HS-27A (cell line): ENCODE data around the gene SIAE.

Source experiments
- DNase-seq: peaks from one replicate; pipeline ENCODE4 v3.0.0-alpha.2; 2012; ENCODE audit warnings: low read depth, missing footprints

Gene SIAE

DNA sequence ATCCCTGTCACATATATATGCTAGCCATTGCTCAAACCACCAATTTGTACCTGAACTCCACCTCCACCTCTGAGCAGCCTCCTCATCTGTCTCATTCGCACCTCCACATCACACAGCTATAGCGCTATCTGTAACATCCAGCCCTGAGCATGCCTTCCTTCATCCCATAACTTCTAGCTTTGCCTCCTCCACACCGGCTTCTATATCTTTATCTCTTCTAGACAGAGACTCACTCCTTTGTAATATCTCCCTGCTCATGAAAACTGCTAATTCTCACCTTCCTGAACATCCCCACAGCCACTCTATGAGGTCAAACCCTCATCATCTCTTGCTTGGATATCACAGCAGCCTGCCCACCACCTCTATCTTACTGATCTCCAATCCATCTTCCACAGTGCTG lies 5.9 kb downstream of the SIAE start:
- DNase-seq = no peak

DNA sequence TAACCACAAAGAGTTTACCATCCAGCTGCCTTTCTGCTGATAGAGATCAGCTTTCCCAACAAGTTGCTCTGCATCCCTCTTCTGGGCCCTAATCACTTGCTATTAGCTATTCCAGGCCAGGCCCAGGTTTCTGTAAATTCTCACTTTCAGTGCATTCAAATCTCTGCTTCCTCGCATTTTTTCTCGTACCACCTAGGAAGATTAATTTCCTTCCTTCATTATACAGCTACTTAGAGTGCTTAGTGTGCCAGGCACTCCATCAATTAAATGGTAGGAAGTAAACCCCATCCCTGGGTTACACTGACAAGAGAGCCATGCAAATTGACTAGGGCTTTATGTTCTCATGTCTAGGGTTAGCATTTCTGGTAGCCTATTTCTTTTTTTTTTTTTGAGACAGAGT lies 9.7 kb downstream of the SIAE start:
- DNase-seq = no peak

DNA sequence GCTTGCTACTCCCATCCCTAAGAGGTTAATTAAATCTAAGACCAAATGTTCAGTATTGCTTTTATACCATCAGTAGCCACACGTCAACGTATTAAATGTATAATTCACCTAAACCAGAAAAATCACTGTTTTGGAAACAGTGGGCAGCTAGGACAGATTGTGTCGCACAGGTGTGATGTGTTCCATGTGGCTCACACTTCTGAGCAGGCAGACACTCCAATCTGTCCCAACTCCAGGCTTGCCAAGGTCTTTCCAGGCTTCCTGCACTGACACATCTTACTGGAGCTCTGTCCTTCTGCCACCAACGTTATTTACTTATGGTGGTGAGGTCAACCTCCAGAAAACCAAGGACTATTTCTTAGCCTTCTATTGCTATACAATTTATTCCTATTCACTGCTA lies 11.4 kb downstream of the SIAE start:
- no peak for DNase-seq

DNA sequence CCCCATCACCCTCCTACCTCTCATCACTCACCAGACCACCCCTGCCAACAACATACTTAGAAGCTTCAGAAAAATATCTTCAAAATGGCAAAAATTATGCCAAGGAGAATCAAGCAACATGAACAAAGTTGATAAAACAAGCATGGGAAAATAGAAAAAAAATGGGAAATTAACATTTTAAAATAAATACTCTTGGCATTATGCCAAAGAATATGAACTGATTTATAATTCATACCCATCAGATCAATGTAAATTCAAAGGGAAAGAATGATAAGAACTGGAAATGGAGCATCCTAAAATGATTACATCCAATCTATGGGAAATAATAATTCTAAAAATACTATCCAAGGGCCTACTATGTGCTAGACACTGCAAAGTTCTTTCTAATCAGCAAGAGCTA lies 12.0 kb downstream of the SIAE start:
- no peak for DNase-seq

DNA sequence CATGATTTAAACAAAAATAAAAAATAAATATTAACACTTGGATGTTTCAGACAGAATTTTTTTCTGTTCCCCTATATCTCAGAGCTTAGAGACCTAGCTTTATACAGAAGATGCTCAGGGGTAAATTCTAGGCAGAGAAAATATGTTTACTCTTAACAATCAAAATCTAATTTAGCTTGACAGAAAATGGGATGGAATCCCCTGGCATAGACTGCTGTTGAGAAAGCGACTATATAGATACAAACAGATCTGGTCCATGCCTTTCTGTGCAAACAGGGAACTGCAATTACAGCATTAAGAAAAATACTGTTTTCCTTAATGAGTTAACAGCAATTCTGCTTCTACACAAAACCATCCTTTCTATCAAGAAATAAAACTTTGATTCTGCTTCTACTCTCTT lies 14.6 kb downstream of the SIAE start:
- DNase-seq = no peak

DNA sequence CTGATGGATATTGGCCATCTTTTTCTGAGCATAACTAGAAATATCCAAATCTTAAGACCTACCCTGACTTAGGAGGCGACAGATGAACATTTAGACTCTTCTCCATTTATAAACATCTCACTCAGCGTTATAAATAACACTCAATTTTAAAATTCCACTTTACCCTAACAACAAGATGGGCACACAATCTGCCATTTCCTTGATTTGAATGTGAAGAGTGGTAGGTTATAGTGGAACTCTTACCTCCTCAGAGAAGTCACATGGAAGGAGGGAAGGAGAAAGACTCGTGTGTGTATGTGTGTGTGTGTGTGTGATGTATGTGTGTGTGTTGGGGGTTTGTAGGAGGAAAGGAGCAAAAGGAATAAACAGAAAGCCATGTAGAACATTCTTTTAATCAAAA lies 15.0 kb downstream of the SIAE start:
- DNase-seq = no peak

DNA sequence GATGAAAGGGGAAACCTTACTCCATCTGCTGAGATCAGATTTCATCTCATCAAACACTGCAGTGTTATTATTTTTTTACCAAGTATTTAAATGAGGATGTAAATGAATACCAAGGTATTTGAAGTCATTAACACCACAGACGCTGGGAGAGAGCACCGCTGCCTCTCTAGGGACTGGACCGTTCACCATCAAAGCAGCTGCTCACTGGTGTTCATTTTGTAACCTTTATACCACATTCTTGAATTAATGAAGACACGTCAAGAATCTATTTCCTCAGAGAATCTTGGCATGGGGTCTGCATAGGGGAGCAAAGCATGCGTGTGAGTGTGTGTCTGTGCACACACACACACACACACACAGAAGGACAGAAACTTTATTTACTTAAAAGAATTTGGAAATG lies 15.6 kb downstream of the SIAE start:
- DNase-seq = no peak

DNA sequence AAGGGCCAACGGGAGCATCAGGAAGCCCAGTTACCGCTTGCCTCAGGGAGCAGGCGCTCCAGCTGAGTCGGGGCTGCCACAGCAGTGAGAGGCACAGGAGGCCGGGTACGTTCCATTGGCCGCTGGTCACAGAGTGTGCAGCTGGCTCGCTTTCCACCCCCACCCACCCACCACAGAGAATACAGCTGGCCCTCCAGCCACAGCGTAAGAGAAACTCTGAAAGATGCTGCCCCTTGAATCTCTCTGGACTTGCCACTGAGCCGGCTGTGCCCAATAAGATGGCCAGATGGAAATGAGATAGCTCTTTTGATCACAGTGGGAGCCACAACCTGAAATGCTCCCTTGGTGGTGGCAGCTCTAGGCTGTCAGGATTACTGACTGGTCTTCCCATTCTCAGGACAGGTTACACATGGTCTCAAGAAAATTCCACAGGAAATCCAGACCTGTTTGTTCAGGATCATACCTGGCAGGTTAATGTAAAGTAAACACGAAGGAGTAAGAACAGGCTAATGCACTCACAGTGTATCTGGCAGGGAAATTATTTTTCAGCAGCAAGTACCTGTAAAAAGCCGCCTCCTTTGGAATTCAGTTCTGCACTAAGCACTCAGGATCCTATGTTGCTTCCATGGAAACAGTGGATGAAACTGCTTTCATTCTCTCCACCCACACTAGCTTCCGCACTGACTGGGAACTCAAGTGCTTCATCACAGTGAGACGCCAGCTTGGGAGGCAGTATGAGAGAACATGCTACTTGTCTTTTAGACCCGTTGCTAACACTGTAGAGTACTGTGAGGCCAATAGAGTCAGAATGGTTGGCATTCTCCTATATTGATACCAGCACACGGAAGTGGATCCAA lies 16.5 kb downstream of the SIAE start:
- no peak for DNase-seq

DNA sequence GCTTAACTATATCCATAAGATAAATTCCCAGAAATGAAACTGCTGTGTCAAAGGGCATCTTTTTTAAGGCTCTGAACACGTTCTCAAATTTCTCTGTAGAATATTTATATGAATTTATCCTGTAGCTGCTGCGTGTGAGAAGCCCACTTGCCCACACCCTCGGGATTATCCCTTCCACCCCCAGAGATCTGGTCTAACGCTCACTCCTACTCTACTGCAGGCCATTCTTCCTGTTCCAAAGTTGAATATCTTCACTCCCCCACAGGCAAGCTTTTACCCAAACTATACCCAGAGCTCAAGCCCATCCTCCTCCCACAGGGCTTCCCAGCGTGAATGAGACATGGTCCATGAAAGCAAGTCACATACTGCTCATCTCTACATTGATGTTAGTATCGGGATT lies 24.9 kb downstream of the SIAE start:
- no peak for DNase-seq

DNA sequence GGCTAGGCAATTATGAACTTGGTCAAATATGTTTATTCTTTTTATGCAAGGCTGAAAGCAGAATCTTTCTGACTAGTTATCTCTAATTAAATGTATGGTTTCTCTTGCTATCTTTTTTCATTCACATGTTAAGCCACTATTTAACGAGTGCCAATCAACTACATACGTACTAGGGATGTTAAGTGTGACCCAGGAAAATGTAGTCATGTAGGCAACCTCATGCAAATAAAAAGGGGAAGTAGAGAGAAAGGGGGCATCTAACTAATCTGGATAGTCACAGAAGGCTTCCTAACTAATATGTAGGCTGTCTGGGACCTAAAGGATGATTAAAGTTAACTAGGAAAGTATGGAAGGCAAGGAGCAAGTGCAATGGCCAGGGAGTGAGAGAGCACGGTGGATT lies 27.4 kb downstream of the SIAE start:
- no peak for DNase-seq

DNA sequence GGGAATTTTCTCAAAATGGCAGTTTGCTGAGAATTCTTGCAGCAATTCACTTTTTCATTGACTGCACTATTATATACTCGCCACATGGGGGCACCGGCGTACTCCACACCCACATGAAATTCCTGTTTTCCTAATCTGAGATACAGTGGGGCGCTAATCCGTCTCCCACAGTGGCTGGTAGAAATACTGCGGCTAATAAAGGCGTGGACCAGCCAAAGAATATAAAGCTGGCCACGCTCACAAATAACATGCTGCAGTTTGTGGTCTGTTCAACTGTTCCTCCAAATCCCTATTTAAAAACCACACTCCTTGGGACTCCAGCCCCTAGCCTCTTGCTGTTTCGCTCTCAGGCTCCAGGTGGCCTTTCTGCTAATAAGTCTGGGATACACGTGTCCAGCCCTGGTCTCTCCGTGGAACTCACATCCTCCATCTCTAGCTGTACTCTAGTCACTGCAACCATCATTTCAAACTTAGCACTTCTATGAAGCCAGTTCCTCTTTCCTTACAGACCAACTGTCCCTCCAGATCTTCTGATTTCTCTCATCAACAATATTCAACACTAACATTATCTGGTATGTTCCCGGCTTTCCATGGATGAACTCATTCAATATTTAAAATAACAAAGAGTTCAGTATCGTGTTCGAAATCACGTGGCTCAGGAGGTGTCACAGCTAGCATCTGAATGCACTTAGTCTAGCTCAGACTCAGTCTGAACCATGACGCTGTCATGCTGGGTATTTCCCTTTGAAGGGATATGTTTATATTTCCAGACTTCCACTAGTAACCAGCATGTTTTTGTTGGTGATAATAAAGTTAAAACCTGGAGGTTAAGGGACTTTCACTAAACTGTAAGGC lies 28.9 kb downstream of the SIAE start:
- peak; percentile 31 for DNase-seq

DNA sequence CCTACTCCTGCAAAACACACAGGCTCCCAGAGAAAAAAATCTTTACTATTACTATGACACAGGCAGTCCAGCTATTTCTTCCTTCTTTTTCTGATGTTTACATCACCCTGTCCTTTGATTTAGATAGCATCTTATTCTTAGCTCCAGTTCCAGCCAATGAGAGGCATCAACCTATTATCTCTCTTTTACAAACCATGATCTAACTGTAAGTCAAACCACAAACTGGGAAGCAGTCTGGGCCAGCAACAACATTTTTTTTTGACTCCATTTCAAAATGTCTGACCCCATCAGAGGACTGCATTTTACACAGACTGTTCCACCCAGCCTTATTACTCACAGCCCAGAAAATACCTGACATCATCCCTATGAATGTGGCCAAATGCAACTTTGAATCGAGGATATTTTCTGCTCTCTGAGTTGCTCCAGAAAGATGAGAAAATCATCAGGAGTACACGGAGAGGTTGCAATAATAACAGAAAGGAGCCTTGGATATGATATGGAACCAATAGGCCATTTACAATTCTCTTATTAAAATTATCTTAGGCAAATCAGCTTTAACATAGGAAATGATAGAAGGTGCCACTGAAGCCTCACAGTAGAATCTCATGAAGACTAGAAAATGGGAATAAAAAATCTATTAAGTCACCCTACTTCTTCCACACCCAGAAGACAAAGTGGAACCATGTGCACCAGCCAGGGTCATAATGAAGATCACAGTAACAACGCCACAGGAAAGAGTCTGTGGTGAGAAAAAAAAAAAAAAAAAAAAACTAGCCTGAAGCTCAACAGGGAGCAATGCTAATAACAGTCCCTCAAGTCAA lies 29.7 kb downstream of the SIAE start:
- no peak for DNase-seq

DNA sequence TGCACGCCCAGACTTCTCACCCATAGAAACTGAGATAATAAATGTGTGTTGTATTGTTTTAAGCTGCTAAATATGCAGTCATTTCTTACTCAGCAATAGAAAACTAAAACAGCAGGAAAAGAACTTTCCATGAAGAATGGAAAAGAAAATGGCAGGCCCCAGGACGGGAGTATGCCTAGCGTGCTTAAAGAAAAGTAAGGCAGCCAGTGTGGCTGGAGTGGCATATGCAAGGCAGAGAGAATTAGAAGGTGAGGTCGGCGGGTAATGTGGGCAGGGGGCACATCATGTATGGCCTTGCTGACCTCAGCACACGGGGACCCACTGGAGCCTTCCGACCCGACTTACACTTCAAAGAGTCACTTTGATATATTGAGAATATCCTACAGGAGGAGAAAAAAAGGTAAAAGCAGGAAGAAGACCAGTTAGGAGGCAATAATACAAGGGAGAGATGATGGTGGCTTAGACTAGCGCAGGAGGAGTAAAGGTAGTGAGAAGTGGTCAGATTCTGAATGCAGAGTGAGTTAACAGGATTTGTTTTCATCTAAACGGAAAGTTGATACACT lies 30.4 kb downstream of the SIAE start:
- no peak for DNase-seq

DNA sequence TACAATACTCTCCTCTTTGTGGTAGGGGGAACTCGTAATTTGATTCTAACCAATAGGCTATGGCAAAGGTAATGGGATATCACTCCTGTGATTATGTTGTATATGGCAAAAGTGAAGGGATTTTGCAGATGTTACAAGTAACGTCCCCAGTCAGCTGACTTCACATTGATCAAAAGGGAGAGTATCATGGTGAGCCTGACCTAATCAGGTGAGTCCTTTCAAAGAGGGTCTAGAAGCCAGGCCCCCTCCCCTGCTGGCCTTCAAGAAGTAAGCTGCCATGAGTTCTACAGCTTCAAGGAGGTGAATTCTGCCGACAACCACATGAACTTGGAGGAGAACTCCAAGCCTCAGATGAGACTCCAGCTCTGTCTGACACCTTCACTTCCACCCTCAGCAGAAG lies 30.9 kb downstream of the SIAE start:
- no peak for DNase-seq

DNA sequence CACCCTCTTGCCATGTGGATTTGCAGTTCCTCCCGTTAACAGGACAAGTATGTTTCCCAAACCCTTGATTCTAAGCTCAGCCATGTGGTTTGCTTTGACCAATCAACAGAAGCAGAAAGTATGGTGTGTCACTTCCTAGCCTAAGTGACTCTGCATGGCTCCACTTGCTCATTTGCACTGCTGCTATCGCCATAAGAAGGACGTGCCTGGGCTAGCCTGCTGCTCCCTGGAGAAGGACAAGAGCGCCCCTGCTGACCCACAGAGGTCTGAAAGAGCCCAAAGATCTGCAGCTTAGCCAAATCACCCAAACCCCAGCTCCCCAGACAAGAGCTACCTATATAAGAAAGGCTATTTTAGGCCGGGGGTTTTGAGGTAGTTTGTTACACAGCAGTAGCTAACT lies 32.9 kb downstream of the SIAE start:
- no peak for DNase-seq

DNA sequence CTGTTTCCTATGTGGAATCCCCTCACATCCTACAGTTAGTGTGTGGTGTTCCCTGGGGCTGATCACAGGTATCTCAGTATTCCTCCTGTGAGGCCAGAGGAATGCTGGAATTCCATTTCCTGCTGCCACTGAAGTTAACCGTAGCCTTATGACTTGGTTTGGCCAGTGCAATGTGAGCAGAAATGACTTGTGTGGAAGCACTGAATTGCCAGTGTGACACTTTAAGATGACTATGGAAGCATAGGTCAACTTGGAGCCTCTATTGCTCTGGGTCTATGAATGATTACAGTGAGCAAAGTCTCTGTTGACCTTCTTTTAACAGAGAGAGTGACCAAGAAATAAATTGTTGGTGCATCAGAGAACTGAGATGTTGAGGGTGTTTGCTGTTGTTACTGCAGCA lies 34.4 kb downstream of the SIAE start:
- DNase-seq = no peak

DNA sequence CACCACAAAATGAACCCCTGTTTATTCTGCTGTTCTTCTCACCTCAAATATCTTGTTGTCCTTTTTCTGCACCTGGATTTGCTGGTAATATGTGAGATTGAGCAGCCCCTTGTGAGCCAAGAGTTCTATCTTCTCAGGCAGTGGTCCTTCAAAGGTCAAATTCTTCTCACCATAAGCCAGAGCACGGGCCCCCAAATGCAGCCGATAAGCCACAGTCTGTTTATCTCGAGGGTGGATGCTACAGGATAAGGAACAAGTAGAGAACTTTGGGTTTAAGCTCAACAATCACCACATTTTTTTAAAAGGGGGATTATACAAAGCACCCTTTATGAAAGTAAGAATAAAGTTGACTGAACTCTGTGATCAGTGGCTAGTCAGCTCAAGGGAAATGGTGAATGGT lies 35.0 kb downstream of the SIAE start:
- DNase-seq = no peak

DNA sequence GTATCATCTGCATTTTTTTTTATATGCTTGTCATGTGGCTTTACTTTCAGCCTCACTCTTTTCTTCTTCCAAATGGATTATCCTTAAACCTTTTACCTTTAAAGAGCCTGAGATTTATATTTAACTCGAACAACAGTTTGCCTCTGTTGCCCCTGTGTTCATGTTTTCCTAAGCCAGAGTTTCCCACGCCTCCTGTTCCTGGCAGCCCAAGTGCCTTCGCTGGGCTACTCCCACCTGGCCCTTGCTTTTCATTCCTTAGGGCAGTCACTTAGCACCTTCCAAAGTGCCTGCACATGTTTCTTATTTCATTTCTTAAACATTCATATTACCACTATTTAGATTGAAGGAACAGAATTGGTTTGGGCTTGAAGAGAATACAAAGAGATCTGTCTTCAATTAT lies 37.6 kb downstream of the SIAE start:
- no peak for DNase-seq

DNA sequence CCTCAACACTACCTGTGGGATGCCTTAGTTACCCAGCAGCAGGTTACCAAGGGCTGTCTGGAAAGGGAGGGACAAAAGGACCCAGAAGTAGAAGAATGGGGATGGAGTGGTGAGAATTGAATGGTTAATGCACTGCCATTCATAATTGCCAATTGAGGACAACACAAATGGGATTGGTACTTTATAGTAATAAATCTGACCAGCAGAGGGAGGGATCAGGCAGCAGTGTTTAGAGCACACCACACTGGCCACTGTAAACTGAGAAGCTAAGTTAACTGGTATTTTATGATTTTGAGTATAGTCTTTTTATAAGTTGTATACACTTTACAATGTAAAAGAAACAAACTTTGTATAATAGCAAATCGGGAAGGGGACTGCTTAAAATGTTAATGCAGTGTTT lies 40.2 kb downstream of the SIAE start:
- no peak for DNase-seq

DNA sequence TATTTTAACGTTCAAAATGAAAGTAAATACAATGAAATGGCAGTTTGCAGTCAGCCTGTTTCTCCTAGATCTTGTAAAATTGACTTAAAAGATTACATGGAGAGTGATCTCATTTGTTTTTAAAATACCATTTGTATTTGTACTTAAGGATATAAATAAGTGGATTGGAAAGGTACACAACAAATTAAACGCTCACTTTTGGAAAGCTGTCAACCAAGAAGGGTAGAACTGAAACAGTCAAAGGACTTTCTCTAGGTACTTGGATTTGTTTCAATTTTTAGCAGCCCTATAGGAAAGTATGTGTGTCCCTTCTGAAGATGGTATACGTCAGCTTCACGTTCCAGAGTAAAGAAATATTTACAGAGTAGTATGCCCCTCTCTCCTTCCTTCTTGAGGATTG lies 43.6 kb downstream of the SIAE start:
- no peak for DNase-seq

DNA sequence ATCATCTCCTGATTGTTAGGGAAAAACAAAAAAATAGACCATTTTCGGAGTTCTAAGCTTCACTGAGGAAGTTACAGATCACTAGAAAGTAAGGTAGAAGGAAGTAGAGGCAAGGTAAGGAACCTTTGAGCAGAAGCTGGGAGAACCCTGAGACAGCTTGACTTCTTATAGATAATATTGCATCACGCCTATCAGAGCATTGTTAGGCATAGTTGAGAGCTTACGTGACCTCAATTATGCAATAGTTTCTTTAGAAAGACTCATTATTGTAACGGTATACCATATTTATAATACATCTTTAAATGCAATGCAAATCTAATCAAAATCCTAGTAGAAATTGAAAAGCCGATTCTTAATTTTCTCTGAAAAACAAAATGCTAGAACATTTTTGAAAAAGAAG lies 46.0 kb downstream of the SIAE start:
- no peak for DNase-seq

DNA sequence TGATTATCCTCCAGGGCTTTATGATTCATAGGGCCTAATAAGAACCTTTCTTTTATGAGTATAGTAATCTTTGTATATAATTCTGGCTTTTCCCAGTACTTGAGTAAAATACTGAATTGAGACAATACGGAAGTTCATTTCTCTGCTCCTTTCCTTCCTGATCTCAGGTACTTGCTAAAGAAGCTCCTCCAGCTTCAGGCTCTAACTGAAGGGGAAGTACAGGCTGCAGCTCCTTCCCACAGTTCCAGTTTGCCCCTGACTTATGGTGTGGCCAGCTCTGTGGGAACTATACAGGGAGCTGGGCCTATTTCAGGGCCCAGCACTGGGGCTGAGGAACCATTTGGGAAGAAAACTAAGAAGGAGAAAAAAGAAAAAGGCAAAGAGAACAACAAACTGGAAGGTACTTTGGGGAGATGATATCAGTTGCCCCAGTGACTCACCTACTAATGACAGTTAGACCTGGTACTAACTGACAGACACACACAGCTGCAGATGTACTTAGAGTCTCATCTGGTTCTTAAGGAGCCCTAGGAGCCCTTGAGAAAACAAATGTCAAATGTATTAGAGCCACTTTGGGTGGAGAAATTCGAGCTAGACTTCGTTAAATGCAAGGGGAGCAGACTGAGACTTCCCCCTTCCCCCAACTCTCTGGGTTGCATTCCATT lies 47.9 kb downstream of the SIAE start:
- DNase-seq = no peak
